SU-DHL-6 (cell line): ENCODE measurements around the gene MUC5B.

Source experiments
- H2AFZ ChIP-seq: fragments of 200-600 bp; sonication (generic); 2 replicates; pipeline ENCODE4 v1.6.1; 2014; ENCODE audit warnings: low read depth, mild to moderate bottlenecking, moderate library complexity, mixed read lengths, antibody characterized with exemption, low read length; ENCODE audit not compliant: severe bottlenecking
- H3F3A ChIP-seq: fragments of 200-600 bp; shearing (Covaris generic); 2 replicates; pipeline ENCODE4 v1.6.0; 2016; ENCODE audit warnings: antibody characterized with exemption, mild to moderate bottlenecking; ENCODE audit not compliant: insufficient read depth
- H3K27ac ChIP-seq: fragments of 200-600 bp; sonication (generic); 2 replicates; pipeline ENCODE4 v1.5.1; 2016; ENCODE audit warnings: low read depth, mild to moderate bottlenecking, low read length, moderate library complexity, mixed read lengths
- H3K27me3 ChIP-seq: fragments of 200-600 bp; sonication (generic), shearing (Covaris generic); 2 replicates; pipeline ENCODE4 v1.6.0; 2014; ENCODE audit warnings: mild to moderate bottlenecking, low read length
- H3K36me3 ChIP-seq: fragments of 200-600 bp; sonication (generic); 2 replicates; pipeline ENCODE4 v1.6.1; 2014; ENCODE audit warnings: mild to moderate bottlenecking, low read length, mixed read lengths
- H3K4me2 ChIP-seq: fragments of 300-600, 200-600 bp; shearing (Covaris generic), sonication (generic); 2 replicates; pipeline ENCODE4 v1.6.0; 2014; ENCODE audit warnings: low read length, low read depth, mild to moderate bottlenecking; ENCODE audit not compliant: poor library complexity, severe bottlenecking
- H3K4me3 ChIP-seq: fragments of 200-600 bp; sonication (generic); 2 replicates; pipeline ENCODE4 v1.5.1; 2014; ENCODE audit warnings: antibody characterized with exemption, low read length, mild to moderate bottlenecking, mixed read lengths; ENCODE audit not compliant: insufficient read depth, poor library complexity, severe bottlenecking
- H3K79me2 ChIP-seq: fragments of 200-600 bp; sonication (generic); 2 replicates; pipeline ENCODE4 v1.6.1; 2014; ENCODE audit warnings: mild to moderate bottlenecking, low read length, moderate library complexity; ENCODE audit not compliant: insufficient read depth
- H3K9ac ChIP-seq: fragments of 200-600 bp; sonication (generic); 2 replicates; pipeline ENCODE4 v1.7.0; 2014; ENCODE audit warnings: mild to moderate bottlenecking, low read length
- H3K9me2 ChIP-seq: fragments of 200-600 bp; sonication (generic); replicated peaks from 2 replicates; pipeline ENCODE4 v1.6.1; 2014; ENCODE audit warnings: low read length; ENCODE audit not compliant: insufficient read depth
- H3K9me3 ChIP-seq: fragments of 200-600 bp; sonication (generic); 2 replicates; pipeline ENCODE4 v1.6.1; 2014; ENCODE audit warnings: low read length, mixed read lengths; ENCODE audit not compliant: insufficient read depth
- H4K20me1 ChIP-seq: fragments of 200-600 bp; sonication (generic); 2 replicates; pipeline ENCODE4 v1.6.1; 2014; ENCODE audit warnings: low read depth, mild to moderate bottlenecking, antibody characterized with exemption, low read length, moderate library complexity, mixed read lengths
- EZH2phosphoT487 ChIP-seq: fragments of 200-600 bp; sonication (generic), shearing (Covaris generic); conservative IDR thresholded peaks from 2 replicates; pipeline ENCODE4 v1.6.1; 2018; ENCODE audit warnings: mild to moderate bottlenecking, antibody characterized with exemption, low read length, moderate library complexity, mixed read lengths
- TF ChIP-seq, protein P1 (sequence below): fragments of 200-600 bp; sonication (generic); IDR thresholded peaks from one replicate; pipeline ENCODE4 v1.5.1; 2017; ENCODE audit warnings: antibody characterized with exemption, mild to moderate bottlenecking, low read length, moderate library complexity; ENCODE audit not compliant: insufficient read depth, poor library complexity, severe bottlenecking

Gene MUC5B

DNA sequence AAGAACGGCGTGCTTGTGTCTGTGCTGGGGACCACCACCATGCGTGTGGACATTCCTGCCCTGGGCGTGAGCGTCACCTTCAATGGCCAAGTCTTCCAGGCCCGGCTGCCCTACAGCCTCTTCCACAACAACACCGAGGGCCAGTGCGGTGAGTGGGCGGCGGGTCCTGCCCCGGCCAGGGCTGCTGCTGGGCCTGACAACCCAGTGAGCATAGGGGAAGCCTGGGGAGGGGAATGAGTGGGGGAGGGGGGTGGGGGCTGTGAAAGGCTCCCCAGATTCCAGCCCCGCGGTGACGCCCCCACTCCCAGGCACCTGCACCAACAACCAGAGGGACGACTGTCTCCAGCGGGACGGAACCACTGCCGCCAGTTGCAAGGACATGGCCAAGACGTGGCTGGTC, 31.9 kb downstream of the MUC5B start:
- no peaks in the 10 kb centered on the region for H3F3A ChIP-seq
- H4K20me1 ChIP-seq = no peaks in the 10 kb centered on the region
- H3K36me3 ChIP-seq = no peaks in the 10 kb centered on the region
- no peaks in the 10 kb centered on the region for H3K9me2 ChIP-seq
- no peaks in the 10 kb centered on the region for H3K27me3 ChIP-seq
- H3K4me2 ChIP-seq = no peak overlapping the region
- TF ChIP-seq, protein P1, sequence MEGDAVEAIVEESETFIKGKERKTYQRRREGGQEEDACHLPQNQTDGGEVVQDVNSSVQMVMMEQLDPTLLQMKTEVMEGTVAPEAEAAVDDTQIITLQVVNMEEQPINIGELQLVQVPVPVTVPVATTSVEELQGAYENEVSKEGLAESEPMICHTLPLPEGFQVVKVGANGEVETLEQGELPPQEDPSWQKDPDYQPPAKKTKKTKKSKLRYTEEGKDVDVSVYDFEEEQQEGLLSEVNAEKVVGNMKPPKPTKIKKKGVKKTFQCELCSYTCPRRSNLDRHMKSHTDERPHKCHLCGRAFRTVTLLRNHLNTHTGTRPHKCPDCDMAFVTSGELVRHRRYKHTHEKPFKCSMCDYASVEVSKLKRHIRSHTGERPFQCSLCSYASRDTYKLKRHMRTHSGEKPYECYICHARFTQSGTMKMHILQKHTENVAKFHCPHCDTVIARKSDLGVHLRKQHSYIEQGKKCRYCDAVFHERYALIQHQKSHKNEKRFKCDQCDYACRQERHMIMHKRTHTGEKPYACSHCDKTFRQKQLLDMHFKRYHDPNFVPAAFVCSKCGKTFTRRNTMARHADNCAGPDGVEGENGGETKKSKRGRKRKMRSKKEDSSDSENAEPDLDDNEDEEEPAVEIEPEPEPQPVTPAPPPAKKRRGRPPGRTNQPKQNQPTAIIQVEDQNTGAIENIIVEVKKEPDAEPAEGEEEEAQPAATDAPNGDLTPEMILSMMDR = no peak
- TF ChIP-seq EZH2phosphoT487 = no peak
- H3K27ac ChIP-seq = no peak overlapping the region
- no peak overlapping the region for H2AFZ ChIP-seq
- no peak overlapping the region for H3K9ac ChIP-seq
- no peaks in the 10 kb centered on the region for H3K79me2 ChIP-seq
- H3K4me3 ChIP-seq = no peak overlapping the region
- no peaks in the 10 kb centered on the region; the same call in 1 of the 2 replicates for H3K9me3 ChIP-seq

DNA sequence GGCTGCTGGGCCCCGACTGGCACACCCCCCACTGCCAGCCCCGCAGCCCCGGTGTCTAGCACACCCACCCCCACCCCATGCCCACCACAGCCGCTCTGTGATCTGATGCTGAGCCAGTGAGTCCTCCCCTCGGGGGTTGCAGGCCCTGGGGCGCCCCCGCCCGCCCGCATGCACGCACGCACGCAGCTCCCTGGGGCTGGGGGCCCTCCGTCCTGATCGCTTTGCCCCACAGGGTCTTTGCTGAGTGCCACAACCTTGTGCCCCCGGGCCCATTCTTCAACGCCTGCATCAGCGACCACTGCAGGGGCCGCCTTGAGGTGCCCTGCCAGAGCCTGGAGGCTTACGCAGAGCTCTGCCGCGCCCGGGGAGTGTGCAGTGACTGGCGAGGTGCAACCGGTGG, 32.3 kb downstream of the MUC5B start:
- Histone ChIP-seq H3K36me3 (no peaks in the 10 kb centered on the region), H3K9ac (no peak overlapping the region), H4K20me1 (no peaks in the 10 kb centered on the region), H3K27me3 (no peaks in the 10 kb centered on the region), H3K4me2 (no peak overlapping the region), H3F3A (no peaks in the 10 kb centered on the region), H3K4me3 (no peak overlapping the region), H2AFZ (no peak overlapping the region), H3K79me2 (no peaks in the 10 kb centered on the region), H3K9me2 (no peaks in the 10 kb centered on the region), H3K9me3 (no peaks in the 10 kb centered on the region; the same call in 1 of the 2 replicates), H3K27ac (no peak overlapping the region)
- TF ChIP-seq EZH2phosphoT487 = no peak
- TF ChIP-seq, protein P1 = no peak

DNA sequence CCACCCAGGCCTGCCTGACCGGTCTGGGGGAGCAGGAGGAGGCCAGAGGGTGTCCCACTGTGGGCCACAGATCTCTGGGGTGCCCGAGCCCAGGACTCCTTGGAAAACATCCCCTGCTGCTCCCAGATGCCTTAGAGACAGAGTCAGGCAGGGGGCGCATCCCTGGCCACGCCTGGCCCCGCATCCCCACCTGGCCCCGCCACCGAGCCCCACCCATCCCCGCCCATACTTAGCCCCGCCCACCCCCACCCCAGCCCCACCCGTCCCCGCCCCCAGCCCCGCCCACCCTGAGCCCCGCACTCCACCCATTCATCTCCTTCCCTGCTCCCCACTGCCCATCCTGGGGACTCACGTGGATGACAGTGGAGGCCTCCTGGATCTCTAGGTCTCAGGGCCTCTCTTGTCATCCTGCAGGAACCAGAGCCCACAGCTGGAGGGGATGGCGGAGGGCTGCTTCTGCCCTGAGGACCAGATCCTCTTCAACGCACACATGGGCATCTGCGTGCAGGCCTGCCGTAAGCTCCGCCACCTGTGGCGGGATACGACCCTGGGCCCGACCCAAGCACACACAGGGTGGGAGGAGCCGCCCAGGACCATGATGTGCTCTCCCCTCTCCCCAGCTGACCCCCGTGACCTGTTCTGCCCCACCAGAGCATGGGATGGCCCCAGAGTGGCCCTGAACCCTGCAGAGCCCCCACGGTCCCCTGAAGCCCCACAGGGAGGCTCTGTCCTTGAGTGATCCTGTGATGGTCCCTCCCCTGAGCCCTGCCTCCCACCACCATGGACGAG, 33.6 kb downstream of the MUC5B start:
- no peaks in the 10 kb centered on the region for H3K27me3 ChIP-seq
- H3K4me2 ChIP-seq = no peak overlapping the region
- H3K9ac ChIP-seq = no peak overlapping the region
- no peaks in the 10 kb centered on the region; the same call in 1 of the 2 replicates for H3K9me3 ChIP-seq
- TF ChIP-seq, protein P1 = no peak
- no peak overlapping the region for H3K4me3 ChIP-seq
- no peaks in the 10 kb centered on the region for H3K36me3 ChIP-seq
- H3K9me2 ChIP-seq = no peaks in the 10 kb centered on the region
- no peaks in the 10 kb centered on the region for H3K79me2 ChIP-seq
- no peaks in the 10 kb centered on the region for H3F3A ChIP-seq
- no peak overlapping the region for H2AFZ ChIP-seq
- H3K27ac ChIP-seq = no peak overlapping the region
- no peaks in the 10 kb centered on the region for H4K20me1 ChIP-seq
